K562 (cell line): Measurements from ENCODE around the gene TRAPPC12. TPM values are rescaled to one million over a fixed set of nuclear protein-coding genes. Genes with fewer than 3 reads are reported as not detected.

ENCODE experiments used
- ATAC-seq: fragments of 200-7000 bp; cut with Tn5 transposase; 3 replicates; pipeline ENCODE4 v1.9.1; 2020; ENCODE audit warnings: moderate library complexity
- BruUV-seq: library from RNA; stranded (reverse); fragments of 400-500 nt; replicated peaks from 2 replicates; lab custom pipeline; 2021; lab: Mats Ljungman, UMichigan
- CTCF ChIA-PET: fragments of 300-600 bp; formaldehyde crosslinking; extraction: SDS; loops from one replicate; lab custom pipeline; 2021; ENCODE audit warnings: low intra/inter-chr PET ratio; lab: Yijun Ruan, JAX
- POLR2A ChIA-PET: fragments of 300-600, 350-650 bp; sonication (Branson Sonifier 250); formaldehyde crosslinking; extraction: SDS; loops from one replicate; lab custom pipeline; 2021; ENCODE audit warnings: antibody characterized with exemption, inconsistent platforms; lab: Yijun Ruan, JAX
- DNase-seq, 4 experiments: peaks; one replicate each; pipeline versions ENCODE4 v3.0.0 to v3.0.0-alpha.2; 2011 to 2018; ENCODE audit warnings: low spot score in 3 of 4, mixed read lengths in 3 of 4; ENCODE audit errors: extremely low read depth in 1 of 4
- FAIRE-seq: peaks from 2 replicates; lab custom pipeline; 2011; peaks lifted over from hg19 to GRCh38; lab: Jason Lieb, UNC
- H2AFZ ChIP-seq: 2 replicates; pipeline ENCODE4 v1.6.0; 2011; ENCODE audit warnings: low read depth, low read length, control low read depth, inconsistent platforms
- H3K27ac ChIP-seq: fragments of 200-600 bp; 3 replicates; pipeline ENCODE4 v1.8.0; 2011; ENCODE audit warnings: low read depth, mild to moderate bottlenecking, control low read depth, inconsistent platforms, low read length, moderate library complexity, mixed read lengths; ENCODE audit errors: extremely low read depth
- H3K27me3 ChIP-seq, 2 experiments: fragments of 300-600 bp in 1 of 2; 2 replicates in 1 of 2; 3 replicates in 1 of 2; pipeline versions ENCODE4 v1.6.0 to v1.8.0; 2011; ENCODE audit warnings: inconsistent platforms in 2 of 2, low read length in 2 of 2, mild to moderate bottlenecking in 1 of 2, mixed read lengths in 1 of 2, moderate library complexity in 1 of 2; ENCODE audit not compliant: control insufficient read depth in 2 of 2, insufficient read depth in 2 of 2
- H3K36me3 ChIP-seq: fragments of 300-600 bp; 3 replicates; pipeline ENCODE4 v1.8.0; 2011; ENCODE audit warnings: mild to moderate bottlenecking, low read length, inconsistent platforms; ENCODE audit not compliant: control insufficient read depth, insufficient read depth
- H3K4me1 ChIP-seq, 2 experiments: fragments of 200-600 bp in 1 of 2; replicated peaks in 1 of 2; 2 replicates in 1 of 2; 3 replicates in 1 of 2; pipeline versions ENCODE4 v1.5.1 to v1.8.0; 2011; ENCODE audit warnings: inconsistent platforms in 2 of 2, low read length in 2 of 2, mild to moderate bottlenecking in 1 of 2, mixed read lengths in 1 of 2, moderate library complexity in 1 of 2; ENCODE audit not compliant: control insufficient read depth in 2 of 2, insufficient read depth in 2 of 2
- H3K4me2 ChIP-seq: 2 replicates; pipeline ENCODE4 v1.6.1; 2011; ENCODE audit warnings: low read length, control low read depth, inconsistent platforms, mixed read lengths; ENCODE audit not compliant: insufficient read depth
- H3K4me3 ChIP-seq: fragments of 200-600 bp; sonication (generic), shearing (Covaris generic); 2 replicates; pipeline ENCODE4 v1.5.1; 2016; ENCODE audit warnings: control low read depth, inconsistent platforms
- H3K79me2 ChIP-seq: fragments of 200-600 bp; 3 replicates; pipeline ENCODE4 v1.8.0; 2011; ENCODE audit warnings: low read length, inconsistent platforms; ENCODE audit not compliant: control insufficient read depth, insufficient read depth
- H3K9ac ChIP-seq, 2 experiments: 2 replicates each; pipeline versions ENCODE4 v1.6.0 to v1.6.1; 2011; ENCODE audit warnings: low read depth in 2 of 2, low read length in 2 of 2, control low read depth in 1 of 2, inconsistent platforms in 1 of 2, mild to moderate bottlenecking in 1 of 2, mixed read lengths in 1 of 2; ENCODE audit not compliant: insufficient read depth in 1 of 2
- H3K9me1 ChIP-seq: one replicate; pipeline ENCODE4 v1.6.0; 2011; ENCODE audit warnings: inconsistent platforms, mild to moderate bottlenecking, low read length, moderate library complexity; ENCODE audit not compliant: control insufficient read depth, insufficient read depth
- H3K9me3 ChIP-seq: replicated peaks from 2 replicates; pipeline ENCODE4 v1.5.1; 2011; ENCODE audit warnings: low read depth, low read length, inconsistent platforms; ENCODE audit not compliant: control insufficient read depth, insufficient read depth
- H4K20me1 ChIP-seq: replicated peaks from 2 replicates; pipeline ENCODE4 v1.6.1; 2011; ENCODE audit warnings: low read length, inconsistent platforms, mixed read lengths; ENCODE audit not compliant: control insufficient read depth, insufficient read depth
- HNRNPH1 ChIP-seq: fragments of 200-400 bp; formaldehyde crosslinking; optimal IDR thresholded peaks from 2 replicates; pipeline ENCODE3; 2017; ENCODE audit warnings: low read depth, mild to moderate bottlenecking, low read length, moderate library complexity
- ILK ChIP-seq: fragments of 450-650 bp; IDR thresholded peaks from 2 replicates; pipeline ENCODE4 v1.6.1; 2016; ENCODE audit warnings: missing genetic modification characterization, low read depth, mild to moderate bottlenecking, missing compliant biosample characterization, moderate library complexity, borderline replicate concordance
- MED1 ChIP-seq: sonication (generic); formaldehyde crosslinking; IDR thresholded peaks from 2 replicates; pipeline ENCODE4 v1.8.1; 2023; ENCODE audit warnings: missing genetic modification reagents, borderline replicate concordance
- POLR2H ChIP-seq: IDR thresholded peaks from 2 replicates; pipeline ENCODE4 v1.6.1; 2016; ENCODE audit warnings: missing genetic modification characterization, low read depth, mild to moderate bottlenecking, control low read depth, missing compliant biosample characterization, moderate library complexity
- POLR3A ChIP-seq: IDR thresholded peaks from 2 replicates; pipeline ENCODE4 v1.6.1; 2011; ENCODE audit warnings: borderline replicate concordance, mild to moderate bottlenecking, moderate library complexity; ENCODE audit not compliant: insufficient read length, insufficient read depth; ENCODE audit errors: extremely low read depth
- RBM17 ChIP-seq: fragments of 200-400 bp; formaldehyde crosslinking; IDR thresholded peaks from 2 replicates; pipeline ENCODE4 v1.6.1; 2017; ENCODE audit warnings: low read depth, mild to moderate bottlenecking, low read length, borderline replicate concordance
- RBM34 ChIP-seq: fragments of 200-400 bp; formaldehyde crosslinking; IDR thresholded peaks from 2 replicates; pipeline ENCODE4 v1.6.1; 2018; ENCODE audit warnings: low read length, borderline replicate concordance; ENCODE audit not compliant: insufficient read depth
- TAL1 ChIP-seq: fragments of 450-650 bp; IDR thresholded peaks from 2 replicates; pipeline ENCODE4 v1.6.1; 2016; ENCODE audit warnings: mild to moderate bottlenecking
- TSC22D4 ChIP-seq: fragments of 450-650 bp; IDR thresholded peaks from 2 replicates; pipeline ENCODE4 v1.6.1; 2016; ENCODE audit warnings: missing genetic modification characterization, missing biosample characterization, control low read depth
- ZBTB8A ChIP-seq: fragments of 450-650 bp; IDR thresholded peaks from 2 replicates; pipeline ENCODE4 v1.6.1; 2018; ENCODE audit warnings: mild to moderate bottlenecking, moderate library complexity; ENCODE audit not compliant: partially characterized antibody
- ZNF133 ChIP-seq: fragments of 250-450 bp; sonication (Bioruptor Pico); IDR thresholded peaks from 2 replicates; pipeline ENCODE4 v1.4.0; 2020; ENCODE audit warnings: mild to moderate bottlenecking
- ZNF583 ChIP-seq: fragments of 250-450 bp; sonication (Bioruptor Pico); IDR thresholded peaks from 2 replicates; pipeline ENCODE4 v1.4.0; 2020
- ZNF668 ChIP-seq: fragments of 250-450 bp; sonication (Bioruptor Pico); IDR thresholded peaks from 2 replicates; pipeline ENCODE4 v1.8.0; 2022; ENCODE audit warnings: mild to moderate bottlenecking, inconsistent platforms
- ZNF830 ChIP-seq: fragments of 250-450 bp; sonication (Bioruptor Pico); IDR thresholded peaks from 2 replicates; pipeline ENCODE4 v1.5.0; 2021; ENCODE audit warnings: mild to moderate bottlenecking
- ZZZ3 ChIP-seq: fragments of 450-650 bp; IDR thresholded peaks from 2 replicates; pipeline ENCODE4 v1.6.1; 2016; ENCODE audit warnings: antibody characterized with exemption, mild to moderate bottlenecking, moderate library complexity
- WGBS: fragments of 100-300 bp; shearing (Covaris generic); methylation state at CpG from one replicate; pipeline ENCODE4 v1.1.6; 2016; ENCODE audit warnings: low coverage, mixed read lengths; ENCODE audit not compliant: insufficient coverage; ENCODE audit errors: missing lambda C conversion rate; 5-methylcytosine and 5-hydroxymethylcytosine counted together
- in situ Hi-C: fragments of 300-500 bp; cut with MboI; formaldehyde crosslinking; loops from 4 replicates; pipeline ENCODE4 v1.15.0; 2018; ENCODE audit warnings: inconsistent platforms, mixed read lengths
- intact Hi-C: fragments of 100-400 bp; cut with micrococcal nuclease; formaldehyde crosslinking; loops from 2 replicates; pipeline ENCODE4 v1.14.2; 2022
- polyA plus RNA-seq, 8 experiments: library from polyadenylated mRNA; depleted of rRNA in 4 of 8; stranded (reverse) in 5 of 8; unstranded in 3 of 8; fragments of >200 nt; fragmentation: Nextera tagmentation in 2 of 8; fragmentation: Illumina TruSeq in 1 of 8; extraction: Ambion mirVana in 2 of 8; extraction: Trizol in 1 of 8; gene quantifications; 2 replicates each; pipeline versions ENCODE4 v1.2.1 to v1.2.3, GENCODE V29; 2011 to 2014; ENCODE audit warnings: inconsistent platforms in 1 of 8, missing spikeins in 1 of 8
- total RNA-seq, 7 experiments: library from RNA; depleted of rRNA in 6 of 7; stranded (reverse); fragments of >200 nt in 6 of 7; fragmentation: Illumina TruSeq in 2 of 7; extraction: Trizol in 2 of 7; gene quantifications; 2 replicates each; pipeline versions ENCODE4 v1.2.1 to v1.2.3, GENCODE V29; 2011 to 2021; ENCODE audit warnings: low replicate concordance in 1 of 7
- TF ChIP-seq, protein P1 (sequence below): sonication (generic); formaldehyde crosslinking; IDR thresholded peaks from 2 replicates; pipeline ENCODE4 v1.8.0; 2022; ENCODE audit warnings: missing genetic modification reagents, mild to moderate bottlenecking, borderline replicate concordance
- TF ChIP-seq, protein P2 (sequence below): fragments of 250-450 bp; sonication (Bioruptor Pico); IDR thresholded peaks from 2 replicates; pipeline ENCODE4 v1.8.0; 2021; ENCODE audit warnings: moderate library complexity, mild to moderate bottlenecking, inconsistent platforms
- TF ChIP-seq, protein P3 (sequence below): fragments of 450-650 bp; formaldehyde crosslinking; conservative IDR thresholded peaks from 2 replicates; pipeline ENCODE4 v1.4.0; 2022; ENCODE audit warnings: mild to moderate bottlenecking, missing genetic modification characterization

TRAPPC12 gene
- total and polyA plus RNA-seq, 9 of the 15 experiments (the other 6 are each of a cell fraction or from before 2014, with no cell fraction given) = 8.0 to 75.2 (median 39.1) TPM

DNA sequence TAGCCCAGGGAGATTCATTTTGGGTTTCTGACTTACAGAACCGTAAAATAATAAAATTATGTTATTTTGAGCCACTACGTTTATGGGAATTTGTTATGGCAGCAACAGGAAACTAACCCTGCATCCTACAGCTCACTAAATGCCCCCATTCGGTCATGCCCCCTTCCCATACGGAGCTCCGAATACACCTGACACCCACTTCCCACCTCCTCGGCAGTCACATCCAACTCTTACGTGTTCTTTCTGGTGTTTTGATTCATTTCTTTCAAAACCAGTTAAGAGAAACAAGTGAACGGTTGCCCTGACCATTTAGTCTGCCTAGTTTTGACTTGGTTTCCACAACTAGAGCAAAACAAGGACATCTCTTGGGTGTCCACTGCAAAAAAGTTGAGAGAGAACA, 21.6 kb upstream of the TRAPPC12 start:
- Histone ChIP-seq H3K9ac (no peak overlapping the region), H3K27me3 (no peaks in the 10 kb centered on the region), H3K4me1 (peaks cover 5 to 12% of the 10 kb centered on the region in 2 experiments; a peak in 4 of 5 replicates), H3K4me2 (no peak overlapping the region), H3K36me3 (peaks cover 19% of the 10 kb centered on the region), H2AFZ (no peak overlapping the region), H3K79me2 (peaks cover 42% of the 10 kb centered on the region), H3K27ac (no peak overlapping the region), H3K9me3 (no peaks in the 10 kb centered on the region), H4K20me1 (0 out of 2 replicates have a peak, but pooled peaks cover 6% of the 10 kb centered on the region), H3K4me3 (no peak overlapping the region), H3K9me1 (no peaks in the 10 kb centered on the region)
- WGBS = 88% methylated on average over 8 of the region's 8 CpGs
- DNase-seq (no peak), FAIRE-seq (no peak), ATAC-seq (no peak)
- no peak for TF ChIP-seq TSC22D4 (tag)
- no peak for TF ChIP-seq ZBTB8A
- no peak for TF ChIP-seq ILK (tag)
- TF ChIP-seq RBM34 = no peak
- TF ChIP-seq ZNF668 (CRISPR knock-in tag) = no peak
- TF ChIP-seq ZZZ3 = no peak
- no peak for TF ChIP-seq ZNF583 (CRISPR knock-in tag)
- no peak for TF ChIP-seq TAL1
- no peak for TF ChIP-seq MED1 (CRISPR knock-in tag)
- TF ChIP-seq, protein P1, sequence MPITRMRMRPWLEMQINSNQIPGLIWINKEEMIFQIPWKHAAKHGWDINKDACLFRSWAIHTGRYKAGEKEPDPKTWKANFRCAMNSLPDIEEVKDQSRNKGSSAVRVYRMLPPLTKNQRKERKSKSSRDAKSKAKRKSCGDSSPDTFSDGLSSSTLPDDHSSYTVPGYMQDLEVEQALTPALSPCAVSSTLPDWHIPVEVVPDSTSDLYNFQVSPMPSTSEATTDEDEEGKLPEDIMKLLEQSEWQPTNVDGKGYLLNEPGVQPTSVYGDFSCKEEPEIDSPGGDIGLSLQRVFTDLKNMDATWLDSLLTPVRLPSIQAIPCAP (CRISPR knock-in tag) = no peak
- TF ChIP-seq, protein P2, sequence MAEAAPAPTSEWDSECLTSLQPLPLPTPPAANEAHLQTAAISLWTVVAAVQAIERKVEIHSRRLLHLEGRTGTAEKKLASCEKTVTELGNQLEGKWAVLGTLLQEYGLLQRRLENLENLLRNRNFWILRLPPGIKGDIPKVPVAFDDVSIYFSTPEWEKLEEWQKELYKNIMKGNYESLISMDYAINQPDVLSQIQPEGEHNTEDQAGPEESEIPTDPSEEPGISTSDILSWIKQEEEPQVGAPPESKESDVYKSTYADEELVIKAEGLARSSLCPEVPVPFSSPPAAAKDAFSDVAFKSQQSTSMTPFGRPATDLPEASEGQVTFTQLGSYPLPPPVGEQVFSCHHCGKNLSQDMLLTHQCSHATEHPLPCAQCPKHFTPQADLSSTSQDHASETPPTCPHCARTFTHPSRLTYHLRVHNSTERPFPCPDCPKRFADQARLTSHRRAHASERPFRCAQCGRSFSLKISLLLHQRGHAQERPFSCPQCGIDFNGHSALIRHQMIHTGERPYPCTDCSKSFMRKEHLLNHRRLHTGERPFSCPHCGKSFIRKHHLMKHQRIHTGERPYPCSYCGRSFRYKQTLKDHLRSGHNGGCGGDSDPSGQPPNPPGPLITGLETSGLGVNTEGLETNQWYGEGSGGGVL (CRISPR knock-in tag) = no peak
- TF ChIP-seq RBM17 = no peak
- no peak for TF ChIP-seq POLR2H (tag)
- no peak for TF ChIP-seq POLR3A
- no peak for TF ChIP-seq ZNF133 (CRISPR knock-in tag)
- TF ChIP-seq, protein P3, sequence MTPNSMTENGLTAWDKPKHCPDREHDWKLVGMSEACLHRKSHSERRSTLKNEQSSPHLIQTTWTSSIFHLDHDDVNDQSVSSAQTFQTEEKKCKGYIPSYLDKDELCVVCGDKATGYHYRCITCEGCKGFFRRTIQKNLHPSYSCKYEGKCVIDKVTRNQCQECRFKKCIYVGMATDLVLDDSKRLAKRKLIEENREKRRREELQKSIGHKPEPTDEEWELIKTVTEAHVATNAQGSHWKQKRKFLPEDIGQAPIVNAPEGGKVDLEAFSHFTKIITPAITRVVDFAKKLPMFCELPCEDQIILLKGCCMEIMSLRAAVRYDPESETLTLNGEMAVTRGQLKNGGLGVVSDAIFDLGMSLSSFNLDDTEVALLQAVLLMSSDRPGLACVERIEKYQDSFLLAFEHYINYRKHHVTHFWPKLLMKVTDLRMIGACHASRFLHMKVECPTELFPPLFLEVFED (CRISPR knock-in tag) = no peak
- TF ChIP-seq ZNF830 (CRISPR knock-in tag) = no peak
- no peak for TF ChIP-seq HNRNPH1
- in situ Hi-C loops (no loop called here), intact Hi-C loops (no loop called here)
- no TSS peak for BruUV-seq
- CTCF ChIA-PET = no interaction called here
- POLR2A ChIA-PET = no interaction called here
